Inferior parietal cortex (tissue), 1 donor: Measurements from ENCODE around the gene GPR148.

ENCODE experiments used
- DNase-seq: peaks from one replicate; pipeline ENCODE4 v3.0.0-alpha.2; 2016; ENCODE audit errors: extremely low spot score

GPR148 gene

GRCh38 chr2:130749641-130750040, 20.8 kb downstream of the GPR148 start:
- no peak for DNase-seq

DNA sequence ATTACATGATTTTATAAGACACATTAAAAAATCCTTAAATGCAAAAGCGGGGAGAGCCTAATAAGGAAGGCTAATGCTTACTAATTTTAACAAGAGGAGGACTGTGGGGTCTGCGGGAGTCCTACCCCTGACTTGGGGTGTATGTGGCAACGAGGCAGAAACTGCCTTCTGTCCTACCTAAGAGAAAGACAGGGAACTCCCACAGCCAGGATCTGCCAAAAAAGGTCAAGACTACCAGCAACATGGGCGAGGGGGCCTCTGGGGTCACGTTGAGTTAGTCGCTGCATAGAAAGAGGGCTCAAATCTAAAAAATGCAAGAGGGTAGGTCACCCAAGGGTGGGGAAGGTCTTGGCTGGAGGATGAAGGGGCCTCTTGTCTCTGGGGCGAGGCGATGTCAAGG, 25.9 kb downstream of the GPR148 start:
- DNase-seq, result no peak

DNA sequence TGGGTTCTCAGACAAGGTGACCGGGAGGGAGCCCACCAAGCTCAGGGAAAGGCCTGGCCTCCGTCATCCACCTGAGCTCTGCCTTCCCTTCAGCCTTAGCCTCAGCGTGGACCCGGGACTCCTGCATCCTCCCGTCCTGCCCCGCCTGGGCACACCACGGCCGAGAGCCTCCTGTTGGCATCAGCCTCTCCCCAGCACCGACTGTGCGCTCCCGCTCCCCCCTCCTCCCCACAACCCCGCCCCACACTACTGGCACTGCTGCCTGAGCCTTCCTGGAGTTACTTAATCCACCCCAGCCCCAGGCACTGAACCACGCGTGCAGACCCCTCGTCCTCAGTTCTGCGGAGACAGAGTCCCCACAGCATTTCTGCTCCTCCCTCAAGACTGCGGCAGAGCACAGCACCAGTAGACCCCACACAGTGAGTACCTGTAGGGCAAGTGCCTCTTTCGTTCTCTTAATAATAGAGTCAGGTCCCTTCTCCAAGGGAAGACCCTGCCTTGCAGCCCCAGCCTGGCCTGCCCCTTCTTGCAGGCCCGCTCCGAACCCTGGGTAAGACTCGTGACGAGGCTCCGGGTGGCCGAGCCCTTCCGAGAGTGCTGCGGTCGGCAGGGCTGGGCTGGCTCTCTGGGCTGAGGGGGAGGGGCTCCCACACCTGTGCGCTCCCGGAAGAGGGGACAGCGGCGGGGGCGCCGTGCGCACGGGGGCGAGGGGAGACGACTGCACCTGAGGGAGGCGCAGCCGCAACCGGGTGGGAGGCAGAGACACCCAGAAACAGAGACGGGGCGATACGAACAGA, 26.6 kb downstream of the GPR148 start, which contains the start of gene AMER3:
AMER3 (plus strand) TSS at position 285 of the 797 bp plus-strand sequence. CDS start 6,533 bp downstream, outside the sequence.
- no peak for DNase-seq

DNA sequence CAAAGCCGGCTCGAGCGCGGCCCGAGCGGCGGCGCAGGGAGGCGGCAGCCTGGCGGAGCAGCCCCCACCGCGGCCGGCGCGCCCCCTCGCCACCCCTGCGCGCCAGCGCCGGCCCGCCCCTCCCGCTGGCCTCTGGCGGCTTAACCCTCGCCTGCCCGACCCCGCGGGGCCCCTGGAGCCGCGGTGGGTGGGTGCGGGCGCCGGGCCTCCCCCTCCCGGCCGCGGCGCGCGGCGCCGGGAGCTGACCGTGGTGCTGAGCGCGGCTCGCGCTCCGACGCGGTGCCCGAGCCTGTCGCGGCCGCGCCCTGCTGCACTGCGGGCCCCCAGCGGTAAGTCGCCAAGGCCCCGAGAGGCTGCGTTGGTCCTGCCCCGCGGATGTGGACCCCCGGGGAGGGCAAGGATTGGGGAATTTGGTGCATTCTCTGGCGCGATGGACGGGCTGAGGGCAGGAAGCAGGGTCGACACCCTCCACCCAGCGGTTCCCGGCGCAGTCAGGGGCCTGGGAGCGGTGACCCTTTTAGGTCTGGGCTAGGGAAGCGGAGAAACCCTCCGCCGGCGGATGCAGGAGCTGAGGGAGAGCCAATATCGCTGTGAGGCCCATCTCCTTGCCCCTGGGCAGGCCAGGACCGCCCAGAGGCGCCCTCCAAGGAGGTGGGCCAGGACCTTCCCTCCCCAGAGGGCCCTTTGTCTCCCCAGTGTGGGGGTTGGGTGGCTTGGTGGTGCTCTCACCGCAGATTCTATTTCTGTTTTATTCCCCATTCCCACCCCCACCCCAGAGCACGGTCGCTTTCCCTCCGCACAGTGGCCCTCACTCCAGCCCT, 27.4 kb downstream of the GPR148 start:
- no peak for DNase-seq

GRCh38 chr2:130756874-130757668, 28.2 kb downstream of the GPR148 start:
- DNase-seq, result no peak

DNA sequence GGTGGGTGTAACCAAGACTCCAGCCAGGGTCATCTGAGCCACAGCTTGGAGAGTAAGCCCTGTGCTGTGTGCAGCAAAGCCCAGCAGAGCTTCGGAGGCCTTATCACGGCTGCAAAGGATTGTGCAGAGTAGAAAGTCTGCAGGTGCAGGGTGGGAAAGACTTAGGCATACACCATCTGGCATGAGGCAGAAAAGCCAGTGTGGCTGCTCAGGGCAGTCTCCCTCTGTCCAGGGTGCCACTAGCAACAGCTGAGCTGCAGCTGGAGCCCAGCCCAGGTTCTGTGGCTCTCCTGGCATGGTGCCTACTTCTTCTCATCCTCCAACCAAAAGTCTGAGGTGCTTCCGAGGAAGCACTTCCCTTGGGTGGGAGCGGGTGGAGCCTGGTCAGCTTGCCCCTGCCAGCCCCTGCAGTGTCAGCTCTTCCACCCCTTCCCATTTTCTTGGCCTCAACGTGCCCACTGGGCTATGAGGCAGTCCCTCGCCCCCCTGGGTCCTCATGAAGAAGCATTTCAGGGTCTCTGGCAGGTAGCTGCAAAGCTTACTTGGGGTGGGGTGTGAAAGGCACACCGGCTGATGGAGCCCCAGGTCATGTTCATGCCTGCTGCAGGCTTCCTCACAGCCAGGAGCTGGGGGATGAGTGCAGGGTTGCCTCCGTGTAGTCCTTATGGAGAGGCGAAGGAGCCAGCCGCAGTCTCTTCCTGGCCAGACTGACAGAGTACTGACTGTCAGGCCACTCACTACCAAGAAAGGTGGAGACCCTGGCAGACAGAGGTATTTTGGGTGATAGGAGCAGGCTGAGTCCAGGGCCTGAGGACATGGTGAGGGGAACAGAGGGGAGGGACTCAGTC, 31.3 kb downstream of the GPR148 start:
- DNase-seq, result no peak

- no peak for DNase-seq
These were observed 32.2 kb downstream of the GPR148 start for GRCh38 chr2:130760754-130761751.

DNA sequence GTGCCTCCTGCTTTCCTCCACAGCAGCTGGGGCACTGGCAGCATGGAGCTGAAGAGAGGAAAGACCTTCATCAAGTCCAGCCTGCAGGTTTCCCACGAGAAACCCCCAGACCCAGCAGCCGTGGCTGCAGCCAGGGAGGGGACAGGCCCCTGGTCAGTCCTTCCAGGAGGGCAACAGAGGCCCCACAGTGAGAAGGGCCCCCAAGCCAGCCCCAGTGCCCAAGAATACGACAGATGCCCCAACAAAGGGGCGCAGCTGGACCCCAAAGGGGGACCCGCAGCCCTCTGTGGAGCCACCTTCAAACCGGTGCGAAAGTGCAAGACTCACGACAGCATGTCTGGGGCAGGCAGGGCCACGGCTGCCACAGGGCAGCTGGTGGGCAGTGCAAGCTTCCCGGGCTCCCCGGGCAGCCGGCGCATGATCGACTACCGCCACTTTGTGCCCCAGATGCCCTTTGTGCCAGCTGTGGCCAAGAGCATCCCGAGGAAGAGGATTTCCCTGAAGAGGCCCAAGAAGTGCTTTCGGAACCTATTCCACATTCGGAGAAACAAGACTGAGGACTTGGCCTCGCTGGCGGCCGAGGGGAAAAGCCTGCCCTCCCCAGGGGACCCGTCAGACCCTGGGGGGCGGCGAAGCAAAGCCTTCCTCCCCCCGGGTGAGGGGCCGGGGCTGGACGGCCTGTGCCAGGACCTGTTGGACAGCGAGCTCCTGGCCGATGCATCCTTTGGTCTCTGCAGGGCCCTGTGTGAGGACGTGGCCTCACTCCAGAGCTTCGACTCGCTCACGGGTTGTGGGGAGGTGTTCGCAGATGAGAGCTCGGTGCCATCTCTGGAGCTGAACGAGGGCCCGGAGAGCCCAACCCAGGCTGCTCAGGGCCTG, 33.4 kb downstream of the GPR148 start:
- DNase-seq, result no peak

DNA sequence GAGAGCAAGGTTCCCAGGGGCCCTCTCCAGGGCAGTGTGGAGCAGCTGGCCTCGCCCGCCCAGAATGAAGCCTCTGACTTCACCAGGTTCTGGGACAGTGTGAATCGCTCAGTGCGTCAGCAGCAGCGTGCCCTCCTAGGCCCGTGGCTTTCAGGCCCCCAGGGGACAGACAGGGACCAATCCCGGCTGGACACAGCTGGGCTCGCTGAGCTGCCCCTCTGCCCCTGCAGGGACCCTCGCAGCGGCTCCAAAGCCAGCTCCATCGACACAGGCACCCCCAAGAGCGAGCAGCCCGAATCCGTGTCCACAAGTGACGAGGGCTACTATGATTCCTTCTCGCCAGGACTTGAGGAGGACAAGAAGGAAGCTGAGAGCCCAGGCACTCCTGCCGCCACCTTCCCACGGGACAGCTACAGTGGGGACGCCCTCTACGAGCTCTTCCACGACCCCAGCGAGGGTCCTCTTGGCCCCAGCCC, 34.1 kb downstream of the GPR148 start:
- DNase-seq, result no peak

- no peak for DNase-seq
These were observed 34.5 kb downstream of the GPR148 start for GRCh38 chr2:130763405-130763804.

GRCh38 chr2:130764035-130764820, 35.4 kb downstream of the GPR148 start:
- no peak for DNase-seq

DNA sequence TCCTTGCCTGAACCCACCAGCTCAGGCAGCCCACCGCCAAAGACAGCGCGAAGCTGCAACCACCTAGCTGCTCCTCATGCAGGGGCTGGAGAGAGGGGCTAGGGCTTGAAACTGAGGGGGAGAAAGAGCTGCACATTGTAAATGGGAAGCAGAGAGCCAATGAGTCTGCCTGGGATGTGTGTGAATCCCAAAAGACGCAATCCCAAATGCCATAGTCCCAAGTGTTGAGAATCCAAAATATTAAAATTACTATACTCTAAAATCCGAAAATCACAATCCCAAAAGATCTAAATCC, 35.9 kb downstream of the GPR148 start:
- no peak for DNase-seq

DNA sequence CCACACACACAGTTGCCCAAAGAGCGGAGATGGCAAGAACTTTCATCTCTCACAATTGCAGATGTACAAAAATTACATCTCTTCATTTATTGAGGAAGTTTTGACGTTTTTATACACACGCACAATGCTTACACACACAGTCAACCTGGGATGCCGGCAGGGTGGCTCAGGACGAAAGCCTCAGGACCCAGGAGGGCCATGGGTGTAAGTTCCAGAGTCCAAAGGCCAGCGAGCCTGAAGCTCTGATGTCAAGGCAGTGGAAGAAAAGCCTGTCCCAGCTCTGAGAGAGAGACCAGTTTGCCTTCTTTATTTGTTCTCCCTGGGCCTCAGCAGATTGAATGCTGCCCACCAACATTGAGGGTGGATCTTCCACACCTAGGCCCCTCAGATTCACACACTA, 36.6 kb downstream of the GPR148 start:
- no peak for DNase-seq

DNA sequence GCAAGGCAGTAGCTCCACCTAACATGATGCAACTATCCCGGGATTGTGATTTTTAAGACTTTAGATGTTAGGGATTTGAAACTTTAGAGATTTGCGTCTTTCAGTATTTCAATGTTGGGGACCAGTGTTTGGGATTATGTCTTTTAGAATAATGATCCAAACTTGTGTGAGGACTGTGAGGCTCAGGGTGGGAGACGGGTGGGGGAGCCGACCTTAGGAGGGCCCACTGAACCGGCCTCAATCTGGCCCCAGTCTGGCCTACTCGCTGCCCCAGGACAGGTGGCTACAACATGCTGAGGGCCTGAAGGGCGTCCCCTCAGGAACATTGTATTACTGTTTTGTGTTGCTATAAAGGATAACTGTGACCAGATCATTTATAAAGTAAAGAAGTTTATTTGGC, 37.2 kb downstream of the GPR148 start:
- DNase-seq, result no peak

GRCh38 chr2:130766711-130767407, 38.0 kb downstream of the GPR148 start:
- no peak for DNase-seq

DNA sequence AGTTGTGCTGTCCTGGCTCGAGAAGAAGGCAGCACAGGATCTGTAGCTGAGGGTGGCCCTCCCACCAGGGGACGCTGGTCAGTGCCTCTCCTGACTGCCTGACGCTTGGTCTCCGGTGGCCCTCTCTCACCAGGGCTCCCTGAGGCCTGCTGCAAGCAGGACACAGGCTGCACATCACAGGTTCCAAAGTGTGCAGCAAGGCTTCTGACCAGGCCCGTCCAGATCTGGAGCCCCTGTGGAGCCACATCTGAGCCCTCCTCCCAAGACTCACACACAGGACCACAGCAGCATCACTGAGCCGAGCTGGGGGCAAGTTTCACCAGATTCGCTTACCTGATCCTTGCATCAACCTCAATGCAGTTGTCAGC, 38.5 kb downstream of the GPR148 start:
- DNase-seq, result no peak

- DNase-seq, result no peak
These were observed 39.5 kb downstream of the GPR148 start for GRCh38 chr2:130768191-130768855.
